Gastroesophageal sphincter (tissue), 4 donors: ENCODE results near the gene KIAA2012. TPM values are rescaled to one million over a fixed set of nuclear protein-coding genes. Genes with fewer than 3 reads are reported as not detected.
A peak's percentile ranks its signal among the peaks of the same experiment; 100 is the strongest.

ENCODE experiments used
- ATAC-seq: fragments of 150-250 bp; one replicate; pipeline ENCODE4 v1.9.1; 2016; ENCODE audit warnings: mild to moderate bottlenecking, moderate library complexity
- H3K27ac ChIP-seq, 4 donors: fragments of 200-600 bp; sonication (generic) in 3 of 4; 1 replicate in 3 of 4; 2 replicates in 1 of 4; pipeline ENCODE4 v1.5.1; 2016 to 2019
- H3K27me3 ChIP-seq: fragments of 200-600 bp; sonication (generic); one replicate; pipeline ENCODE4 v1.5.1; 2019
- H3K36me3 ChIP-seq, 2 donors: fragments of 200-600 bp; sonication (generic); one replicate each; pipeline ENCODE4 v1.5.1; 2019; ENCODE audit warnings: control low read depth in 1 of 2
- H3K4me1 ChIP-seq, 3 donors: fragments of 200-600 bp; sonication (generic); 1 replicate in 2 of 3; 2 replicates in 1 of 3; pipeline ENCODE4 v1.5.1; 2016 to 2019; ENCODE audit warnings: control low read depth in 2 of 3
- H3K4me3 ChIP-seq, 2 donors: fragments of 200-600 bp; sonication (generic); one replicate each; pipeline ENCODE4 v1.5.1; 2019; ENCODE audit warnings: mild to moderate bottlenecking in 1 of 2, moderate library complexity in 1 of 2
- H3K9me3 ChIP-seq, 3 donors: fragments of 200-600 bp; sonication (generic); one replicate each; pipeline ENCODE4 v1.5.1; 2017 to 2019; ENCODE audit warnings: control low read depth in 2 of 3
- CTCF ChIP-seq, 4 experiments: fragments of 200-600 bp in 2 of 4; fragments of 450-650 bp in 2 of 4; sonication (generic) in 1 of 4; IDR thresholded peaks; one replicate each; pipeline ENCODE4 v1.5.1; 2017 to 2019; ENCODE audit warnings: antibody characterized with exemption in 4 of 4, mild to moderate bottlenecking in 2 of 4, moderate library complexity in 2 of 4
- EP300 ChIP-seq: sonication (generic); formaldehyde crosslinking; IDR thresholded peaks from one replicate; pipeline ENCODE4 v1.6.1; 2017; ENCODE audit warnings: antibody characterized with exemption, mild to moderate bottlenecking
- POLR2A ChIP-seq, 2 donors: fragments of 450-650 bp; IDR thresholded peaks; one replicate each; pipeline ENCODE4 v1.6.1; 2017; ENCODE audit warnings: antibody characterized with exemption in 2 of 2, mild to moderate bottlenecking in 2 of 2, moderate library complexity in 1 of 2
- POLR2AphosphoS5 ChIP-seq: sonication (generic); formaldehyde crosslinking; IDR thresholded peaks from one replicate; pipeline ENCODE4 v1.6.1; 2017; ENCODE audit warnings: antibody characterized with exemption
- WGBS, 2 donors: methylation state at CpG; one replicate each; pipeline ENCODE4 v1.1.5; 2018; ENCODE audit warnings: low coverage in 1 of 2; 5-methylcytosine and 5-hydroxymethylcytosine counted together
- total RNA-seq, 4 donors: library from RNA; depleted of rRNA; stranded (reverse); fragments of >200 nt; gene quantifications; one replicate each; pipeline ENCODE4 v1.1.0, GENCODE V29; 2016

The KIAA2012 gene
- total RNA-seq, 4 donors from 2014 or later = not detected

GRCh38 chr2:202165208-202165607, 92.2 kb downstream of the KIAA2012 start:
- Histone ChIP-seq H3K4me1 (peaks cover 0 to 5% (median 0%) of the 10 kb centered on the region in 3 donors), H3K27me3 (no peaks in the 10 kb centered on the region), H3K4me3 (no peak overlapping the region), H3K9me3 (no peaks in the 10 kb centered on the region), H3K27ac (no peak overlapping the region), H3K36me3 (no peaks in the 10 kb centered on the region)
- no peak for TF ChIP-seq POLR2A (IDR thresholded peaks at IDR 0.05)
- TF ChIP-seq POLR2AphosphoS5 = no peak
- TF ChIP-seq CTCF (IDR thresholded peaks at IDR 0.05) = no peak
- TF ChIP-seq EP300 = no peak
- no peak for ATAC-seq
- WGBS, 2 donors = 40 to 83% methylated on average over 1 to 5 of the region's 5 CpGs

DNA sequence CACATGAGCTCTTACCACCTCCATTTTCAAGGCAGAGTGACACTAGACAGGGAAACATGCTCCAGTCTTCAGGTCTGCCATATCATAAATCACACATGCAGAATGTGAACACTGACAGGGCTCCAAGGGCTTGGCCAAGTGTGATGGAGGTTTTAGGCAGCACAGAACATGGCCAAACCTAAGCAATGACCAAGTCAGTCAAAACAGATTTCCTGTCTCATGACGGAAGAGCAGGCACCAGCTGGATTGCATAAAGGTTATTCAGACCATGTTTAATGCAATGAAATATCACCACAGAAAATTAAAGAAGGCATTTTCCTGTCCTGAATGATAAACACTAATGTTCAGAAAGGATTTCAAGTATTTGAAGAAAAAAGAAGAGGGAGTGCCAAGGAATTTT, 92.9 kb downstream of the KIAA2012 start:
- Histone ChIP-seq H3K9me3 (no peaks in the 10 kb centered on the region), H3K36me3 (no peaks in the 10 kb centered on the region), H3K27me3 (no peaks in the 10 kb centered on the region), H3K27ac (no peak overlapping the region), H3K4me3 (no peak overlapping the region), H3K4me1 (peaks cover 0 to 6% (median 0%) of the 10 kb centered on the region in 3 donors)
- ATAC-seq = no peak
- TF ChIP-seq POLR2A (IDR thresholded peaks at IDR 0.05) (no peak), EP300 (no peak), CTCF (IDR thresholded peaks at IDR 0.05) (no peak)
- 27 to 88% methylated on average over 1 of the region's 1 CpG for WGBS, 2 donors

- TF ChIP-seq EP300 = no peak
- no peak for ATAC-seq
- no peaks in the 10 kb centered on the region for H3K9me3 ChIP-seq
- H3K4me3 ChIP-seq = no peak overlapping the region
- no peak overlapping the region for H3K27ac ChIP-seq
- H3K27me3 ChIP-seq = no peaks in the 10 kb centered on the region
- H3K4me1 ChIP-seq = peaks cover 0 to 22% (median 6%) of the 10 kb centered on the region in 3 donors
- H3K36me3 ChIP-seq = no peaks in the 10 kb centered on the region
These were observed 96.1 kb downstream of the KIAA2012 start for GRCh38 chr2:202169131-202169530.

- Histone ChIP-seq H3K27me3 (no peaks in the 10 kb centered on the region), H3K36me3 (no peaks in the 10 kb centered on the region), H3K4me1 (peaks cover 0 to 22% (median 6%) of the 10 kb centered on the region in 3 donors), H3K9me3 (no peaks in the 10 kb centered on the region), H3K4me3 (no peak overlapping the region), H3K27ac (no peak overlapping the region)
- WGBS, 2 donors = 91 to 95% methylated on average over 6 of the region's 8 CpGs
- no peak for ATAC-seq
- TF ChIP-seq EP300 = no peak
- TF ChIP-seq POLR2A (IDR thresholded peaks at IDR 0.05) = no peak
These were observed 96.9 kb downstream of the KIAA2012 start for GRCh38 chr2:202169832-202170424.

GRCh38 chr2:202171241-202171825, 98.3 kb downstream of the KIAA2012 start:
- Histone ChIP-seq H3K27me3 (no peaks in the 10 kb centered on the region), H3K4me1 (peaks cover 0 to 22% (median 6%) of the 10 kb centered on the region in 3 donors), H3K4me3 (peak overlapping the region in 1 of 2 donors; percentile 35), H3K9me3 (no peaks in the 10 kb centered on the region), H3K36me3 (no peaks in the 10 kb centered on the region), H3K27ac (peak overlapping the region in 2 of 4 donors; percentile 60)
- peak; percentile 46 for ATAC-seq
- 11% methylated on average over 11 of the region's 32 CpGs; no CpG with 5 or more reads in 1 of the 2 donors for WGBS, 2 donors
- TF ChIP-seq POLR2A (IDR thresholded peaks at IDR 0.05) = no peak
- no peak for TF ChIP-seq CTCF (IDR thresholded peaks at IDR 0.05)
- no peak for TF ChIP-seq POLR2AphosphoS5
- TF ChIP-seq EP300 = no peak
